Fibroblast of lung (primary cell): ENCODE results near the gene PCYT1A.

ENCODE experiments used
- EZH2 ChIP-seq: IDR thresholded peaks from 2 replicates; pipeline ENCODE4 v1.5.1; 2012; ENCODE audit warnings: low read length, control low read depth, mild to moderate bottlenecking; ENCODE audit errors: missing control alignments
- TF ChIP-seq, protein P1 (sequence below), 2 donors: IDR thresholded peaks in 1 of 2; conservative IDR thresholded peaks in 1 of 2; 1 replicate in 1 of 2; 2 replicates in 1 of 2; pipeline ENCODE4 v1.5.1; 2011 to 2012; ENCODE audit warnings: low read length in 2 of 2, control low read depth in 1 of 2, inconsistent platforms in 1 of 2, low read depth in 1 of 2, mild to moderate bottlenecking in 1 of 2

DNA sequence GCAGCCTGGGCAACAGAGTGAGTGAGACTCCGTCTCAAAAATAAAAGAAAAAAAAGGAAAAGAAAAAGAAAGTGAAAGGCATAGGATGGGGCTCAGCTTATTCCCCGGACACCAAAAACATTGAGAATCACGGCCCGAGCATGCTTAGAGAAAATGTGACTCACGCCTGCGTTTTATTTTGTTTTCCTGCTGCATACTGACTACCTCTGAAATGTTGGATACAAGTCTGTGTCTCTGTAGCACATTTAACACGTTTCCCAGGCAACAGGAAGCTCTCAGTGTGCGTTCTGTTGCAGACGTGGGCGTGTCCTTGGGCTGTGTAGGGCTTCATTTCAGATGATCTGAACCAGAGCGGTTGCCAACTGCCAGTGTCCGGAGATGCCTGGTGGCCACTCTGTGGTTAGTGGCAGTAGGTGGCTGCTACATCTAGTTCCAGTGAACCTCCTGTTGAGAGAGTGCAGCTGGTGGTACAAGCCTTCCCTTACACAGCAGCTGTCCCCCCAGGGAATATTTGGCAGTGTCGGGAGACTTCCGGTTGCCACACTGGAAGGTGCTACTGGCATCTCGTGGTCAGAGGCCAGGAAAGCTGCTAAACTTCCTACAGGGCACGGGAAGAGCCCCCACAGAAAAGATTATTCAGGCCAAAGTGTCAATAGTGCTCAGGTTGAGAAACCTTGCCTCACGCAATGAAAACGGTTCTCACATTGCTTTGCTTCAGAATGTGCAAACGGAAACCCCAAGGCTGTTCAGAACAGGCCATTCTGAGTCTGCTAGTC lies 68.1 kb downstream of the PCYT1A start:
- TF ChIP-seq, protein P1, sequence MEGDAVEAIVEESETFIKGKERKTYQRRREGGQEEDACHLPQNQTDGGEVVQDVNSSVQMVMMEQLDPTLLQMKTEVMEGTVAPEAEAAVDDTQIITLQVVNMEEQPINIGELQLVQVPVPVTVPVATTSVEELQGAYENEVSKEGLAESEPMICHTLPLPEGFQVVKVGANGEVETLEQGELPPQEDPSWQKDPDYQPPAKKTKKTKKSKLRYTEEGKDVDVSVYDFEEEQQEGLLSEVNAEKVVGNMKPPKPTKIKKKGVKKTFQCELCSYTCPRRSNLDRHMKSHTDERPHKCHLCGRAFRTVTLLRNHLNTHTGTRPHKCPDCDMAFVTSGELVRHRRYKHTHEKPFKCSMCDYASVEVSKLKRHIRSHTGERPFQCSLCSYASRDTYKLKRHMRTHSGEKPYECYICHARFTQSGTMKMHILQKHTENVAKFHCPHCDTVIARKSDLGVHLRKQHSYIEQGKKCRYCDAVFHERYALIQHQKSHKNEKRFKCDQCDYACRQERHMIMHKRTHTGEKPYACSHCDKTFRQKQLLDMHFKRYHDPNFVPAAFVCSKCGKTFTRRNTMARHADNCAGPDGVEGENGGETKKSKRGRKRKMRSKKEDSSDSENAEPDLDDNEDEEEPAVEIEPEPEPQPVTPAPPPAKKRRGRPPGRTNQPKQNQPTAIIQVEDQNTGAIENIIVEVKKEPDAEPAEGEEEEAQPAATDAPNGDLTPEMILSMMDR (conservative IDR thresholded peaks at IDR 0.05 in 1 of 2, IDR thresholded peaks at IDR 0.05 in 1 of 2; ENCODE audit: low read depth in 1 of 2, low read length in 2 of 2): no peak
- no peak for TF ChIP-seq EZH2
